ENCODE measurements around the gene THSD4.

The THSD4 gene

GRCh38 chr15:71480556-71480955 is 365.3 kb downstream of the THSD4 start:
- Histone ChIP-seq H3K27ac (ENCODE audit: low read depth, low read length) (no peak overlapping the region), H3K4me1 (ENCODE audit: control insufficient read depth, insufficient read depth, low read length) (no peaks in the 10 kb centered on the region), H3K36me3 (ENCODE audit: control insufficient read depth, insufficient read depth, low read length) (no peaks in the 10 kb centered on the region), H3K9ac (ENCODE audit: low read length) (no peak overlapping the region), H3K27me3 (ENCODE audit: control insufficient read depth, insufficient read depth, low read length) (no peaks in the 10 kb centered on the region), H3K9me3 (ENCODE audit: control insufficient read depth, insufficient read depth, low read depth, low read length) (no peaks in the 10 kb centered on the region), H3K4me3 (ENCODE audit: low read depth, low read length) (no peak overlapping the region)

GRCh38 chr15:71484080-71484479 is 368.8 kb downstream of the THSD4 start:
- peaks cover 5% of the 10 kb centered on the region; the same call in 1 of the 2 replicates for H3K9me3 ChIP-seq (ENCODE audit: control insufficient read depth, insufficient read depth, low read depth, low read length)
- H3K36me3 ChIP-seq (ENCODE audit: control insufficient read depth, insufficient read depth, low read length): no peaks in the 10 kb centered on the region
- no peaks in the 10 kb centered on the region for H3K27me3 ChIP-seq (ENCODE audit: control insufficient read depth, insufficient read depth, low read length)
- no peak overlapping the region for H3K4me3 ChIP-seq (ENCODE audit: low read depth, low read length)
- H3K4me1 ChIP-seq (ENCODE audit: control insufficient read depth, insufficient read depth, low read length): no peaks in the 10 kb centered on the region
- no peak overlapping the region for H3K27ac ChIP-seq (ENCODE audit: low read depth, low read length)
- H3K9ac ChIP-seq (ENCODE audit: low read length): no peak overlapping the region

- H3K27ac ChIP-seq (ENCODE audit: low read depth, low read length): no peak overlapping the region
- H3K9ac ChIP-seq (ENCODE audit: low read length): no peak overlapping the region
- no peak overlapping the region for H3K4me3 ChIP-seq (ENCODE audit: low read depth, low read length)
- no peaks in the 10 kb centered on the region for H3K4me1 ChIP-seq (ENCODE audit: control insufficient read depth, insufficient read depth, low read length)
- H3K9me3 ChIP-seq (ENCODE audit: control insufficient read depth, insufficient read depth, low read depth, low read length): peaks cover 5% of the 10 kb centered on the region; the same call in 1 of the 2 replicates
- no peaks in the 10 kb centered on the region for H3K27me3 ChIP-seq (ENCODE audit: control insufficient read depth, insufficient read depth, low read length)
- no peaks in the 10 kb centered on the region for H3K36me3 ChIP-seq (ENCODE audit: control insufficient read depth, insufficient read depth, low read length)
These were observed 369.9 kb downstream of the THSD4 start for GRCh38 chr15:71485094-71485693.

- Histone ChIP-seq H3K4me3 (ENCODE audit: low read depth, low read length) (no peak overlapping the region), H3K9ac (ENCODE audit: low read length) (no peak overlapping the region), H3K9me3 (ENCODE audit: control insufficient read depth, insufficient read depth, low read depth, low read length) (peaks cover 8% of the 10 kb centered on the region; the same call in 1 of the 2 replicates), H3K36me3 (ENCODE audit: control insufficient read depth, insufficient read depth, low read length) (no peaks in the 10 kb centered on the region), H3K27me3 (ENCODE audit: control insufficient read depth, insufficient read depth, low read length) (no peaks in the 10 kb centered on the region), H3K27ac (ENCODE audit: low read depth, low read length) (no peak overlapping the region), H3K4me1 (ENCODE audit: control insufficient read depth, insufficient read depth, low read length) (no peaks in the 10 kb centered on the region)
These were observed 374.3 kb downstream of the THSD4 start for GRCh38 chr15:71489570-71489969.

GRCh38 chr15:71493526-71493925 is 378.3 kb downstream of the THSD4 start:
- no peaks in the 10 kb centered on the region for H3K27me3 ChIP-seq (ENCODE audit: control insufficient read depth, insufficient read depth, low read length)
- H3K36me3 ChIP-seq (ENCODE audit: control insufficient read depth, insufficient read depth, low read length): no peaks in the 10 kb centered on the region
- H3K9me3 ChIP-seq (ENCODE audit: control insufficient read depth, insufficient read depth, low read depth, low read length): peaks cover 3% of the 10 kb centered on the region; the same call in 1 of the 2 replicates
- H3K9ac ChIP-seq (ENCODE audit: low read length): no peak overlapping the region
- H3K27ac ChIP-seq (ENCODE audit: low read depth, low read length): no peak overlapping the region
- no peaks in the 10 kb centered on the region for H3K4me1 ChIP-seq (ENCODE audit: control insufficient read depth, insufficient read depth, low read length)
- H3K4me3 ChIP-seq (ENCODE audit: low read depth, low read length): no peak overlapping the region

- H3K27me3 ChIP-seq (ENCODE audit: control insufficient read depth, insufficient read depth, low read length): no peaks in the 10 kb centered on the region
- no peaks in the 10 kb centered on the region for H3K36me3 ChIP-seq (ENCODE audit: control insufficient read depth, insufficient read depth, low read length)
- H3K4me1 ChIP-seq (ENCODE audit: control insufficient read depth, insufficient read depth, low read length): no peaks in the 10 kb centered on the region
These were observed 379.5 kb downstream of the THSD4 start for GRCh38 chr15:71494563-71495397.

GRCh38 chr15:71495398-71495780 is 380.1 kb downstream of the THSD4 start:
- Histone ChIP-seq H3K4me3 (ENCODE audit: low read depth, low read length) (no peak overlapping the region), H3K27me3 (ENCODE audit: control insufficient read depth, insufficient read depth, low read length) (no peaks in the 10 kb centered on the region), H3K4me1 (ENCODE audit: control insufficient read depth, insufficient read depth, low read length) (no peaks in the 10 kb centered on the region), H3K9ac (ENCODE audit: low read length) (no peak overlapping the region), H3K27ac (ENCODE audit: low read depth, low read length) (no peak overlapping the region), H3K36me3 (ENCODE audit: control insufficient read depth, insufficient read depth, low read length) (no peaks in the 10 kb centered on the region), H3K9me3 (ENCODE audit: control insufficient read depth, insufficient read depth, low read depth, low read length) (peaks cover 3% of the 10 kb centered on the region; the same call in 1 of the 2 replicates)

More at GRCh38 chr15:71494563-71495397, 379.5 kb downstream of the THSD4 start:
- Histone ChIP-seq H3K9me3 (ENCODE audit: control insufficient read depth, insufficient read depth, low read depth, low read length) (peaks cover 3% of the 10 kb centered on the region; the same call in 1 of the 2 replicates), H3K9ac (ENCODE audit: low read length) (no peak overlapping the region), H3K27ac (ENCODE audit: low read depth, low read length) (no peak overlapping the region), H3K4me3 (ENCODE audit: low read depth, low read length) (no peak overlapping the region)

GRCh38 chr15:71496336-71496955 is 381.2 kb downstream of the THSD4 start:
- Histone ChIP-seq H3K9me3 (ENCODE audit: control insufficient read depth, insufficient read depth, low read depth, low read length) (peaks cover 5% of the 10 kb centered on the region; the same call in 1 of the 2 replicates), H3K4me1 (ENCODE audit: control insufficient read depth, insufficient read depth, low read length) (no peaks in the 10 kb centered on the region), H3K4me3 (ENCODE audit: low read depth, low read length) (no peak overlapping the region), H3K27ac (ENCODE audit: low read depth, low read length) (no peak overlapping the region), H3K9ac (ENCODE audit: low read length) (no peak overlapping the region), H3K27me3 (ENCODE audit: control insufficient read depth, insufficient read depth, low read length) (no peaks in the 10 kb centered on the region), H3K36me3 (ENCODE audit: control insufficient read depth, insufficient read depth, low read length) (no peaks in the 10 kb centered on the region)

- no peaks in the 10 kb centered on the region for H3K36me3 ChIP-seq (ENCODE audit: control insufficient read depth, insufficient read depth, low read length)
- H3K27ac ChIP-seq (ENCODE audit: low read depth, low read length): no peak overlapping the region
- H3K9me3 ChIP-seq (ENCODE audit: control insufficient read depth, insufficient read depth, low read depth, low read length): peaks cover 4% of the 10 kb centered on the region; the same call in 1 of the 2 replicates
- no peaks in the 10 kb centered on the region for H3K4me1 ChIP-seq (ENCODE audit: control insufficient read depth, insufficient read depth, low read length)
- H3K9ac ChIP-seq (ENCODE audit: low read length): no peak overlapping the region
- no peak overlapping the region for H3K4me3 ChIP-seq (ENCODE audit: low read depth, low read length)
- no peaks in the 10 kb centered on the region for H3K27me3 ChIP-seq (ENCODE audit: control insufficient read depth, insufficient read depth, low read length)
These were observed 386.2 kb downstream of the THSD4 start for GRCh38 chr15:71501344-71502076.

GRCh38 chr15:71502077-71502432 is 386.8 kb downstream of the THSD4 start:
- no peak overlapping the region for H3K4me3 ChIP-seq (ENCODE audit: low read depth, low read length)
- no peaks in the 10 kb centered on the region for H3K4me1 ChIP-seq (ENCODE audit: control insufficient read depth, insufficient read depth, low read length)
- H3K27me3 ChIP-seq (ENCODE audit: control insufficient read depth, insufficient read depth, low read length): no peaks in the 10 kb centered on the region
- no peak overlapping the region for H3K27ac ChIP-seq (ENCODE audit: low read depth, low read length)
- peaks cover 4% of the 10 kb centered on the region; the same call in 1 of the 2 replicates for H3K9me3 ChIP-seq (ENCODE audit: control insufficient read depth, insufficient read depth, low read depth, low read length)
- no peaks in the 10 kb centered on the region for H3K36me3 ChIP-seq (ENCODE audit: control insufficient read depth, insufficient read depth, low read length)
- H3K9ac ChIP-seq (ENCODE audit: low read length): no peak overlapping the region

Data from HUES6 (cell line).